Right kidney (tissue), 1 donor: ENCODE results near the gene EIF2D.
"Not testable (repeated sequence)": the region's sequence is repeated elsewhere in the genome, so short reads cannot be mapped to it uniquely, and the experiment has no call there.

Source experiments
- DNase-seq: peaks from one replicate; pipeline ENCODE4 v3.0.0-alpha.2; 2016

EIF2D gene

GRCh38 chr1:206587904-206588303 lies 24.4 kb downstream of the EIF2D start:
- DNase-seq, result no peak

DNA sequence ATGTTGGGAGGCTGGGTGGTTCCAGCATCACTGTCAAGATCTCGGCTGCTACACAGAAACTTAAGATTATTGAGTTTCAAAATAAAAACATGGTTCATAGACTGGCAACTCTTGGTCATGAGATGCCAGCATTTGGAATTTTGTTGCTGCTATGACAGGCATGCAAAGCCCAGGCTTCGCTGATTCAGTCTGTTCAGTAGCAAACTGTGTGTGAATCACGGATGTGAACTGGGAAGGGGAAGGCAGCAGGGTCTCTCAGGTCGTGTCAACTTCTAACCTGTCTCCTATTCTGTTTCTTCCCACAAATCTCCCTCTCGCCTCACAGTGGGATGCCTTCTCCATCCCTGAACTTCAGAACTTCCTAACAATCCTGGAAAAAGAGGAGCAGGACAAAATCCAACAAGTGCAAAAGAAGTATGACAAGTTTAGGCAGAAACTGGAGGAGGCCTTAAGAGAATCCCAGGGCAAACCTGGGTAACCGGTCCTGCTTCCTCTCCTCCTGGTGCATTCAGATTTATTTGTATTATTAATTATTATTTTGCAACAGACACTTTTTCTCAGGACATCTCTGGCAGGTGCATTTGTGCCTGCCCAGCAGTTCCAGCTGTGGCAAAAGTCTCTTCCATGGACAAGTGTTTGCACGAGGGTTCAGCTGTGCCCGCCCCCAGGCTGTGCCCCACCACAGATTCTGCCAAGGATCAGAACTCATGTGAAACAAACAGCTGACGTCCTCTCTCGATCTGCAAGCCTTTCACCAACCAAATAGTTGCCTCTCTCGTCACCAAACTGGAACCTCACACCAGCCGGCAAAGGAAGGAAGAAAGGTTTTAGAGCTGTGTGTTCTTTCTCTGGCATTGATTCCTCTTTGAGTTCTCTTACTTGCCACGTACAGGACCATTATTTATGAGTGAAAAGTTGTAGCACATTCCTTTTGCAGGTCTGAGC lies 25.5 kb downstream of the EIF2D start:
- no peak for DNase-seq

DNA sequence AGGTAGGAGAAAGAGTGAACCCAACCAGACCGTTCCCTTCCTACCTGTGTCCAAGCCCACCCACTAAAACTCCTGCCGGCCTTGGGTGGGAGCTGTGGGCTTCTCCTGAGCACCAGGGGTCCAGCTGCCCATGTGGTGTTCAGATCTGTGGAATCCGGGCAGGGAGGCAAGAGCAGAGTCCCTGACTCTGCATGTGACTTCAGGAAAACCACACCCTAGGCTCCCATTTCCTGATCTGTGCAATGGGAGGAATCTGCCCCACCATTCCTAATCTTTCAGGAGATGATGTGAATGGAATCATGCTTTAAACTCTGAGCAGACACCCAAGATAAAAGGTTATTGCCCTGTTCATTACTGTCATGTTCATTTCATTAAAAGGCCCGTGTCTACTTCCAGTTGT lies 27.6 kb downstream of the EIF2D start:
- no peak for DNase-seq

- DNase-seq, result peak; percentile 71
These were observed 28.3 kb downstream of the EIF2D start for GRCh38 chr1:206583707-206584648.

DNA sequence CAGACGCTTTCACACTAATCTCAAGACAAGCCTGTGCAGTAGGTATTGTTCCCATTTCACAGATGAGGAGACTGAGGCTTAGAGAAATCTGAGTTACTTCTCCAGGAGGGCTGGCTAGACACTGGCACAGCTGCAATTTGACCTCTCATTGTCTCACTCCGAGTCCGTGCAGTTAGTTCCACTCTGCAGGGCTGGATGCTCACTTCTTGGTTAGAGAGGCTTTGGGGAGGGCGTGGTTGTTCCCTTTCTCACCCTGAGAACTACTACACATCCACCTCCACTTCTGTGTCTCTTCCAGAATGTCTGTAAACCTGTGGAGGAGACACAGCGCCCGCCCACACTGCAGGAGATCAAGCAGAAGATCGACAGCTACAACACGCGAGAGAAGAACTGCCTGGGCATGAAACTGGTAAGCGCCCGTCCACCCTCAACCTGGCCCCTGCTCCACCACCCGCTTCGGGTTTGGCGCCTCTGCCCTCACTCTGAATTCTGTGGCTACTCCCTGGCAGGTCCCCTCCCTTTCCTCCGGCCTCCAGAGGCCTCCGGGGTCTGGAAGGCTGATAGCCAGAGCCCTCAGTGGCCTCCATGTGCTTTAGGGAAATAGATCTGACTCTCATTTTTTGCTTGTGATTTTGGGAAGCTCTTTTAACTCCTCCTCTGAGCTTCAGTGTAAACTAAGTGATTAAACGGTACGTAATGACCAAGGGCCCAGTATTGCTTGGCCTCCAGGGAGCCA lies 29.1 kb downstream of the EIF2D start:
- DNase-seq, result no peak

GRCh38 chr1:206582537-206582936 lies 29.7 kb downstream of the EIF2D start:
- DNase-seq, result no peak

DNA sequence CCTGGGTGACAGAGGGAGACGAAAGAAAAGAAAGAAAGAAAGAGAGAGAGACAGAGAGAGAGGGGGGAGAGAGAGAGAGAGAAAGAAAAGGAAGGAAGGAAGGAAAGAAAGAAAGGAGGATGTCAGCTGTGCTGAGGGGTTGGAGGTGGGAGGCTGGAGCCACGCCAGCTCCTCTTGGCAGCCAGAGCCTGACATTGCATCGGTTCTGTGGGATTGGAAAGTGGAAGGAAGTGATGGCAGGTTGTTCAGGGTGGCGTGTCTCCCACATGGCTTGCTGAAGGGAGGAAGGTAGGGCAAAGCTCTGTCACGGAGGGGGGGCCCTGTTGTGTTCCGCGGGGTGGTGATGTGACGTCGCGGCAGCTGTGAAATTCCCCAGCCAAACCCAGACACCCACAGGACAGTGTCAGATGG lies 30.7 kb downstream of the EIF2D start:
- no peak for DNase-seq

DNA sequence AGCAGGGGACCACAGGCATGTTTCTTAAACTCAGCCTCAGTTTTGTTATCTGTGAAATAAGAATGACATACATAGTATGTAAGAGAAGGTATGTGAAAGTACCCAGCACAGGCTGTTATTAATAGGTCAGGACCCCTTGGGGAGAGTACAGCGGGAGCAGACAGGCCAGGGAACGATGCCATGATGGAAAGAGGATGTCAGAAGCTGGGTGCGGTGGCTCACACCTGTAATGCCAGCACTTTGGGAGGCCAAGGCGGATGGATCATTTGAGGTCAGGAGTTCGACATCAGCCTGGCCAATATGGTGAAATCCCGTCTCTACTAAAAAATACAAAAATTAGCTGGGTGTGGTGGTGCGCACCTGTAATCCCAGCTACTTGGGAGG lies 31.2 kb downstream of the EIF2D start:
- DNase-seq, result not testable (repeated sequence)

GRCh38 chr1:206580438-206581113 lies 31.7 kb downstream of the EIF2D start:
- DNase-seq, result no peak

- DNase-seq, result no peak
These were observed 32.4 kb downstream of the EIF2D start for GRCh38 chr1:206579747-206580437.

- DNase-seq, result no peak
These were observed 33.3 kb downstream of the EIF2D start for GRCh38 chr1:206578978-206579374.

DNA sequence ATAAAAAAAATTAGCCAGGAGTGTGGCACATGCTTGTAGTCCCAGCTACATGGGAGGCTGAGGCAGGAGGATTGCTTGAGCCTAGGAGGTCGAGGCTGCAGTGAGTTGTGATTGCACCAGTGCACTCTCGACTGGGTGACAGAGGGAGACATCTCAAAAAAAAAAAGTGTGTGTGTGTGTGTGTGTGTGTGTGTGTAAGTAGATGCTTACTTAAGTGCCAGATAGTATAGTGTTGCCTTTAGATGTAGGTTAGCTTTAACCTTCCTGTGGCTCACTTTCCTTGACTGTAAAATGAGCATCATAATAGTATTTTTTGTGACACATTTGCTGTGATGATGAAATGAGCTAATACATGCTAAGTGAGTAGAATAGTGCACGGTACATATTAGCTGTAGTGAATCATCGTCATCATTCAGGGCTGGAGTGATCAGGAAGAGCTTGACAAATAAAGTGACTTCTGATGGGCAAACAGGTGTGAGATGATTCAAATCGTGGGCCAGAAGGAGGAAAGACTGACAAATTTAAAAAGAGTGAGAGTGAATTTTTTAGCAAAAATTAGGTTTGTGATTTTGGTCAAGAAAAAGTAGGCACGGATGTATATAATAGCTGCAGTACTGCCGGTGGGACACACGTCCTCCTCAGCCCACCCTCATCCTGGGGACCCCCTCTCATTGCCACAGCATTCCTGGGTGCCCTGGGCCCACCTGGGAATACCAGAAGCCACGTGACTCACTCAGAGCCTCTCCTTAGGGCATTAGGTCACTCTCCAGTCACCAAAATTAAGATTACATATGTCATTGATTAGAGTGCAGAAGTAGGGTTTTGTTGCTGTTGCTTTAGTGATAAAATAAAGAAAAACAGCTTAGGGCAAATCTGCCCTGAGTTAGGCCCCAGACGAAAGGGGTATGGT lies 33.9 kb downstream of the EIF2D start:
- DNase-seq, result no peak

GRCh38 chr1:206577626-206578025 lies 34.6 kb downstream of the EIF2D start:
- no peak for DNase-seq

GRCh38 chr1:206575894-206576737 lies 36.1 kb downstream of the EIF2D start:
- no peak for DNase-seq

- no peak for DNase-seq
These were observed 36.9 kb downstream of the EIF2D start for GRCh38 chr1:206575165-206575893.

- no peak for DNase-seq
These were observed 38.5 kb downstream of the EIF2D start for GRCh38 chr1:206573762-206574161.

DNA sequence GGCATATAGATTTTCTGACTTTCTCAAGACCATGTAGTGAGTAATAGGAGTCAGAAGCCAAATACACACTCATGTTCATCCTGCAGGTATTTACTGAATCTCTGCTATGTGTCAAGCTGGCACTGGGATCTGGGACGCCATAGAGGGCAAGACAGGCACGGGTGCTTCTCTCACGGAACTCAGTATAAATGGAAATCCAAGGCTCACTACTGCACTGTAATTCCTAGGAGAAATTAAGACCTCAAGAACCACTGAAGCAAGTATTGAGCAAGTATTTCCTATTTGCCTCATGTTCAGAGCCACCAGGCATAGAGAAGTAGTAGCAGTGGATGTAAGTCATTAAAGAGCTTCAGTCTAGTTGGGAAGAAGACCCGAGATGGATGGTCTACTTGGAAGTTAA lies 38.9 kb downstream of the EIF2D start:
- no peak for DNase-seq

- DNase-seq, result no peak
These were observed 39.4 kb downstream of the EIF2D start for GRCh38 chr1:206572835-206573234.
